ENCODE results near the gene OR5C1.
"Not testable (repeated sequence)": the region's sequence is repeated elsewhere in the genome, so short reads cannot be mapped to it uniquely, and the experiment has no call there.

OR5C1 gene

DNA sequence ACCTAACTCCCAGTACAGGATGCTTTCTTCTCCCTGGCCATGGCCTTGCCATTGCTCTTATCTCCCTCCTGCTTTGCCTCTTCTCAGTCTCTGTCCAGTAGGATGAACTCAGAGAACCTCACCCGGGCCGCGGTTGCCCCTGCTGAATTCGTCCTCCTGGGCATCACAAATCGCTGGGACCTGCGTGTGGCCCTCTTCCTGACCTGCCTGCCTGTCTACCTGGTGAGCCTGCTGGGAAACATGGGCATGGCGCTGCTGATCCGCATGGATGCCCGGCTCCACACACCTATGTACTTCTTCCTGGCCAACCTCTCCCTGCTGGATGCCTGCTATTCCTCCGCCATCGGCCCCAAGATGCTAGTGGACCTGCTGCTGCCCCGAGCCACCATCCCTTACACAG lies at the start of gene OR5C1:
Gene OR5C1 (plus strand): TSS at position 103 of the 400 bp plus-strand sequence. CDS start 0 bp downstream, at position 103.
- DNase-seq (ENCODE audit: low spot score) = no peak

DNA sequence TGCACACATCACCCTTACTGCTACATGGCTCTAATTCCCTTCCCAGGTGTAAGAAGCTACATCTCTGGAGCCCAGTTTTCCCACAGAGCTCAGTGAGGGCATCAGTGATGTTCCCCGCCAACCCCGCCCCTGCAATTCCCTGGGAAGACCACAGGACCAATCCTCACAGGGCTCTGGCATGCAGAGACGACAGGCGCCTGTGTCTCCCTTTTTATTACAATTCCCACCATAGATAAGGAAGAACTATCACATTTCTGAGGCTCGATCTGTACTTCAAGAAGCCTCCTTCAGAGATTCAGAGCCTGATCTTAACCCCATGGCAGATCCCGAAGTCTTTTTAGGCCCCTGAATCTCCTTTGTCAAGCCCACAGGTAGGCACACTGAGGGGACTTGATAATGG lies 46.7 kb upstream of the OR5C1 start, which contains the start of gene OR1L6:
Gene OR1L6 (plus strand): TSS at position 301 of the 400 bp plus-strand sequence. CDS start 7,545 bp downstream, outside the sequence.
- DNase-seq (ENCODE audit: low spot score) = no peak

DNA sequence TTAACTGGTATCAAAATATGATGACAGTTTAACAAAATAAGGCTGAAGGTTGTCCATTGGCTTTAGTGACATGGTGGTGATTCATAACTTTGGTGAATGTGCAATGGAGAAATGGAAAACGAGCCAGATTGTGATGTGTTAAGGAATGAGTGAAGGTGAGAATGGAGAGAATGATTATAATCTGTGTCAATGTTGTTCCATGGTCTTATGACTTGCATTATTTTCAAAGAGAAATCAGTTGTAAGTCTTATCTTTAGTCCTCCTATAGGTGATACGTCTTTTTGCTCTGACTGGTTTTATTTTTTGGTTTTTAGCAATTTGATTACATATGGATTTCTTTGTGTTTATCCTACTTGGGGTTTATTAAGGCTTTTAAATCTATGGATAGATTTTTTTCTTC lies 33.9 kb upstream of the OR5C1 start:
- DNase-seq (ENCODE audit: low spot score) = no peak

DNA sequence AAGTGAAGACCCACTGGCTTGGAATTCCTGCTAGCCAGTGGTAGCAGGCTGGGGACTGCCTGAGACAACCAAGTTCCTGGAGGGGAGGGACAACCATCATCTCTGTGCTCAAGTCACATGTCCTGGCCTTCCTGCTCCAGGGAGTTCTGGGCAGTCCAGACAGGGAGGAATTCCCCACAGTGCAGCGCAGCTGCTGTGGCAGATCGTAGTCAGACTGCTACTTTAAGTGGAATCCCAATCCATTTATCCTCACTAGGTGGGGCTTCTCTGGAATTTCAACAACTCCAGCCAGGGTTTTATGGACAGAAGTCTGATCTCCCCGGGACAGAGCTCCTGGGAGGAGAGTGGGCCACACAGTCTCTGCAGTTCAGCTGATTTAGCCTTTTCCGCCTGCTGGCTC lies 20.9 kb upstream of the OR5C1 start:
- DNase-seq (ENCODE audit: low spot score) = no peak

DNA sequence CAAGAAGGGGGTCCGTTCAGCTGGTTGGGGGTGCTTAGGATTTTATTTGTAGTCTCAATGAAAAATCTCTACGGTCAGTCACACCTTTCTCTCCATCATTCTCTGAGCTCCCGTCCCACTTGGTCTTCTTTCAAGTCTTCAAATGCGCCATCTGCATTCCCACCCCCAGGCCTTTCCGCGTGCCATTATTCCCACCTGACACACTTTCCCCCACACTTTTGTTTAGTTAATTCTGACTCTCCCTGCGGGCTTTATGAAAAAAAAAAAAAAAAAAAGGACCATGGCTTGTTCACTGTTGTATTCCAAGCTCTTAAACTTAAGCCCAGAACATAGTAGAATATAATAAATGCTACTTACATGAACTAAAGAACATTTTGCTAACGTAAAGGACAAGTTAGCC lies 11.7 kb upstream of the OR5C1 start:
- DNase-seq (ENCODE audit: low spot score) = no peak

DNA sequence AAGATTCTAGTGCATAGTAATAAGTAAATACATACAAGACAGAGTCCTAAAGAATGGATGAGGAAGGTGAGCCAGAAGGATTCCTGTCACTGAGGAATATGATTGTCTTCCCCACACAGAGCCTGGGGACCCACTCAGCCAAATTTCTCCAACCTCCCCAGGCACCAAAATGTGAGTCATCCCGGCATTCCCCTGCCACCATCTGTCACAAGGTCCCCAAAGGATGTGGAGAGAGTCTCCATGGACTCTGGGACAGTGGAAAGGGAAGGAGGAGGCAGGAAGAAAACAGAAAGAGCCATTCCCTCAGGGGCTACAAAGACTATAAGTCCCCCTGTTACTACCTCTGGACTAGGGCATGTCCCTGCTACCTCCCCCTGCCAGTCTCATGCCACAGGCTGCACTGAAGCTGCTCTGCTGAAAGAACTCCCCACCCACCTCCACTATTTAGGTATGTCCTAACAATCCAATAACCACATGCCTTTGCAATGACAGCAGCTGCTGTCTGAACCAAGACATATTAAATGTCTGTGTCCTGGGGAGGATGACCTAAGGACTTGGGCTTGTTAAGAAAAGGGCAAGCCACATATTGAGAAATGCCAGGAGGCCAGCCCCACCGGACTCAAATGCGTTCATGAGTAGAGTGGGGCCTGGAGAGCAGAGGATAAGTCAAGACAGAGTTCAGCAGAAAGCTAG lies 10.7 kb upstream of the OR5C1 start:
- DNase-seq (ENCODE audit: low spot score) = no peak

GRCh38 chr9:122779181-122779580 lies 9.6 kb upstream of the OR5C1 start:
- no peak for DNase-seq (ENCODE audit: low spot score)

- no peak for DNase-seq (ENCODE audit: low spot score)
Observed at GRCh38 chr9:122780026-122780425, 8.7 kb upstream of the OR5C1 start.

- DNase-seq (ENCODE audit: low spot score) = no peak
Observed at GRCh38 chr9:122781671-122782070, 7.1 kb upstream of the OR5C1 start.

- DNase-seq (ENCODE audit: low spot score) = no peak
Observed at GRCh38 chr9:122785269-122785668, 3.5 kb upstream of the OR5C1 start.

GRCh38 chr9:122786338-122786737 lies 2.4 kb upstream of the OR5C1 start:
- no peak for DNase-seq (ENCODE audit: low spot score)

DNA sequence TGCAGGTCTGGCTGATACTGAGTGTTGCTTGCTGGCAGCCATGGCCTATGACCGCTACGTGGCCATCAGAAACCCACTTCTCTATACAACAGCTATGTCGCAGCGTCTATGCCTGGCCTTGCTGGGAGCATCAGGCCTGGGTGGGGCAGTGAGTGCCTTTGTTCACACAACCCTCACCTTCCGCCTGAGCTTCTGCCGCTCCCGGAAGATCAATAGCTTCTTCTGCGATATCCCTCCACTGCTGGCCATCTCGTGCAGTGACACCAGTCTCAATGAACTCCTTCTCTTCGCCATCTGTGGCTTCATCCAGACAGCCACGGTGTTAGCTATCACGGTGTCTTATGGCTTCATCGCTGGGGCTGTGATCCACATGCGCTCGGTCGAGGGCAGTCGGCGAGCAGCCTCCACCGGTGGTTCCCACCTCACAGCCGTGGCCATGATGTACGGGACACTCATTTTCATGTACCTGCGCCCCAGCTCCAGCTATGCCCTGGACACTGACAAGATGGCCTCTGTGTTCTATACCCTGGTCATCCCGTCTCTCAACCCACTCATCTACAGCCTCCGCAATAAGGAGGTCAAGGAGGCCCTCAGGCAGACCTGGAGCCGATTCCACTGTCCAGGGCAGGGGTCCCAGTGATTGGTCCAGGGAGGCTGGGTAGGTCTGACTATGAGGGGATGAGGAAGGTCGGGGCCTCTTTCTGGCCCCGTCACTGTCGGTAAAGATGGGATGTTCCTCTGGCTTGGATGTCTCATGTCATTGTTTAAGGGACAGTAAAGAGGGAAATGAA lies 718 bp downstream of the OR5C1 start:
- DNase-seq (ENCODE audit: low spot score) = no peak

- DNase-seq (ENCODE audit: low spot score) = no peak
Observed at GRCh38 chr9:122791872-122792669, 3.3 kb downstream of the OR5C1 start.

GRCh38 chr9:122797316-122798063 lies 8.8 kb downstream of the OR5C1 start:
- no peak for DNase-seq (ENCODE audit: low spot score)

DNA sequence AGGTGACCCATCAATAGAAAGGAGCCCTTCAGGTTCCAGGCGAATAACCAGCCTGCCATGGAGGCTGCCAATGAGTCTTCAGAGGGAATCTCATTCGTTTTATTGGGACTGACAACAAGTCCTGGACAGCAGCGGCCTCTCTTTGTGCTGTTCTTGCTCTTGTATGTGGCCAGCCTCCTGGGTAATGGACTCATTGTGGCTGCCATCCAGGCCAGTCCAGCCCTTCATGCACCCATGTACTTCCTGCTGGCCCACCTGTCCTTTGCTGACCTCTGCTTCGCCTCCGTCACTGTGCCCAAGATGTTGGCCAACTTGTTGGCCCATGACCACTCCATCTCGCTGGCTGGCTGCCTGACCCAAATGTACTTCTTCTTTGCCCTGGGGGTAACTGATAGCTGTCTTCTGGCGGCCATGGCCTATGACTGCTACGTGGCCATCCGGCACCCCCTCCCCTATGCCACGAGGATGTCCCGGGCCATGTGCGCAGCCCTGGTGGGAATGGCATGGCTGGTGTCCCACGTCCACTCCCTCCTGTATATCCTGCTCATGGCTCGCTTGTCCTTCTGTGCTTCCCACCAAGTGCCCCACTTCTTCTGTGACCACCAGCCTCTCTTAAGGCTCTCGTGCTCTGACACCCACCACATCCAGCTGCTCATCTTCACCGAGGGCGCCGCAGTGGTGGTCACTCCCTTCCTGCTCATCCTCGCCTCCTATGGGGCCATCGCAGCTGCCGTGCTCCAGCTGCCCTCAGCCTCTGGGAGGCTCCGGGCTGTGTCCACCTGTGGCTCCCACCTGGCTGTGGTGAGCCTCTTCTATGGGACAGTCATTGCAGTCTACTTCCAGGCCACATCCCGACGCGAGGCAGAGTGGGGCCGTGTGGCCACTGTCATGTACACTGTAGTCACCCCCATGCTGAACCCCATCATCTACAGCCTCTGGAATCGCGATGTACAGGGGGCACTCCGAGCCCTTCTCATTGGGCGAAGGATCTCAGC lies 11.6 kb downstream of the OR5C1 start, which contains the start of gene OR1K1:
Gene OR1K1 (plus strand): TSS at position 58 of the 995 bp plus-strand sequence. CDS start 0 bp downstream, at position 58.
- DNase-seq (ENCODE audit: low spot score) = no peak

DNA sequence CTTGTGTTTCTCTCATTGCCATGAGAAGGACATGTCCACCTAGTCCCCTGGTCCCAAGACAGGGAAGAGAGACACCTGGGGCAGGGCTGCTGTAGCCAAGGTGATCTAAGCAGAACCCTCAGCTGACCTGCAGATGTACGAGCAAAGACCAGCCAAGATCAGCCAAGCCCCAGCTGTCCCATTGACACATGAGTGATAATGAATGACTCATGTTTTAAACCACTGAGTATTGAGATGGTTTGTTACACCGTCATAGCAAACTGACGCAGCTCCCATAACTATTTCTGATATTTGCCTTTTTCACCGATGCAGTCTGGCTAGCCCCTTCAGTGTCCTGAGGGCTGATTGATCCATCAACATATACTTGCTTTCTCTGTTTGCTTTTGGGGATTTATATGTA lies 17.9 kb downstream of the OR5C1 start:
- no peak for DNase-seq (ENCODE audit: low spot score)

DNA sequence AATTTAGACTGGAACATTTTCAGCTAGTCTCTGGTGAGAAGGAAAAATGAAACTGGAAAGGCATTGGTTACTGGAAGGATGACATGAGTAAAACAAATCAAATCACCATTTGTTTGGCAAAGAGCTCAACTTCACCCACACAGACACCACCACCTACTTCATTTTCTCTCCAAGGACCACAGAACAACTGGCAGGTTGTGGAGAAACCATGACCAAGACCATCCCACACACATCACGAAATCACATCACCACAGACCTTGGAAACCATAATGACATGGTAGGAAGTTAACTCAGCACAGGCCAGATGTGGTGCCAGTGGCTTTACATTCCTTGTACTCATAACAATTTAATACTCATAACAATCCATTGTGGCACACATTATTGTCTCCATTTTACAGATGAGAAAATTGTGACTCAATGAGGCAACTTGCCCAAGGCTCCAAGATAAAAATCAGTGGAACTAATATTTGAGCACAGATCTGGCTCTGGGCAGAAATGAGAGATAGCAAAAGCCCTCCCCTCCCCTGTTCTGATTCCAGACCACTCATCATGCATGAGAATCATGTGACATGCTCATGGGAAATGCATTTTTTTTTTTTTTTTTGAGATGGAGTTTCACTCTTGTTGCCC lies 18.7 kb downstream of the OR5C1 start:
- no peak for DNase-seq (ENCODE audit: low spot score)

GRCh38 chr9:122808141-122808540 lies 19.4 kb downstream of the OR5C1 start:
- no peak for DNase-seq (ENCODE audit: low spot score)

DNA sequence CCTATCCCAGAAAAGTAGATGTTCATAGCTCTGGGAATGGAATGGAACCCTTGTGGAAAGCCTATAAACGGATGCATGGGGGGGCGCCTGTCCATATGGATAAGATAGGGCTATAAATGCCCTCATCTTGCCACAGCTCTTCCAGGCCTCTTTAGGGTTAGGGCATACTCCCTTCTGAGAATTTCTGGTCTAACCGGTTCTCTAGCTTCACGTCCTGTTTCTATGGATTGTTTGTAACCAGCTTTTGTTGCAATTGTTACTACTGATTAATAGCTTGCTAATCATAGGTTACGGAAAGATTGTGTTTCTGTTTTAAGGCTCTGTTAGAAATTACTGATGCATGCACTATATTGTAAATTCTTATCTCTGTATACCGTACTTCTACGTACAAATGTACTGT lies 20.5 kb downstream of the OR5C1 start:
- DNase-seq (ENCODE audit: low spot score) = not testable (repeated sequence)
